WERI-Rb-1 (cell line): ENCODE data around the gene ALG11.
A peak's percentile ranks its signal among the peaks of the same experiment; 100 is the strongest.

ENCODE experiments used
- DNase-seq: peaks from one replicate; pipeline ENCODE4 v3.0.0-alpha.2; 2020
- H3K27ac ChIP-seq: fragments of 250-450 bp; sonication (Bioruptor Pico); 2 replicates; pipeline ENCODE4 v1.5.1; 2020; ENCODE audit warnings: mild to moderate bottlenecking, moderate library complexity
- H3K27me3 ChIP-seq: fragments of 250-450 bp; sonication (Bioruptor Pico); 2 replicates; pipeline ENCODE4 v1.5.1; 2021; ENCODE audit warnings: mild to moderate bottlenecking, low read depth, moderate library complexity; ENCODE audit not compliant: insufficient read depth, severe bottlenecking
- H3K36me3 ChIP-seq: fragments of 250-450 bp; sonication (Bioruptor Pico); 2 replicates; pipeline ENCODE4 v1.5.1; 2020; ENCODE audit warnings: mild to moderate bottlenecking, moderate library complexity
- H3K4me3 ChIP-seq: 2 replicates; pipeline ENCODE4 v1.5.1; 2011; ENCODE audit warnings: low read depth, mild to moderate bottlenecking, control low read depth, low read length
- H3K9me3 ChIP-seq: fragments of 250-450 bp; sonication (Bioruptor Pico); 2 replicates; pipeline ENCODE4 v1.5.1; 2021; ENCODE audit warnings: mild to moderate bottlenecking, moderate library complexity; ENCODE audit not compliant: severe bottlenecking
- CTCF ChIP-seq: IDR thresholded peaks from 2 replicates; pipeline ENCODE4 v1.5.1; 2011; ENCODE audit warnings: low read depth, mild to moderate bottlenecking, control low read depth, inconsistent platforms, low read length

ALG11 gene

GRCh38 chr13:52011632-52012511 is at the start of gene ALG11:
Gene ALG11, plus strand, starts transcription at chr13:52012398. Its CDS starts 21 bp downstream, at chr13:52012419.
- peak; percentile 96 for DNase-seq
- Histone ChIP-seq H3K4me3 (peak within 1 kb of the TSS; percentile 81), H3K36me3 (no peaks in the 10 kb centered on the region), H3K27ac (peak within 1 kb of the TSS; percentile 78), H3K27me3 (no peaks in the 10 kb centered on the region), H3K9me3 (no peaks in the 10 kb centered on the region)
- no peak for TF ChIP-seq CTCF

GRCh38 chr13:51966186-51966585 is 46.0 kb upstream of the ALG11 start:
- no peak for TF ChIP-seq CTCF
- no peak overlapping the region for H3K27ac ChIP-seq
- no peaks in the 10 kb centered on the region for H3K36me3 ChIP-seq
- no peaks in the 10 kb centered on the region for H3K9me3 ChIP-seq
- DNase-seq, result no peak
- no peak overlapping the region for H3K4me3 ChIP-seq
- H3K27me3 ChIP-seq, result no peaks in the 10 kb centered on the region

GRCh38 chr13:51967482-51968446 is 44.4 kb upstream of the ALG11 start:
- no peak for TF ChIP-seq CTCF
- DNase-seq, result no peak

GRCh38 chr13:51970349-51970748 is 41.8 kb upstream of the ALG11 start:
- no peak for DNase-seq
- TF ChIP-seq CTCF, result no peak
- Histone ChIP-seq H3K27ac (no peak overlapping the region), H3K27me3 (no peaks in the 10 kb centered on the region), H3K9me3 (no peaks in the 10 kb centered on the region), H3K4me3 (no peak overlapping the region), H3K36me3 (no peaks in the 10 kb centered on the region)

More at GRCh38 chr13:51967482-51968446, 44.4 kb upstream of the ALG11 start:
- Histone ChIP-seq H3K9me3 (no peaks in the 10 kb centered on the region), H3K27ac (no peak overlapping the region), H3K4me3 (no peak overlapping the region), H3K27me3 (no peaks in the 10 kb centered on the region), H3K36me3 (no peaks in the 10 kb centered on the region)

GRCh38 chr13:51971520-51972426 is 40.4 kb upstream of the ALG11 start:
- Histone ChIP-seq H3K9me3 (no peaks in the 10 kb centered on the region), H3K27me3 (no peaks in the 10 kb centered on the region), H3K27ac (no peak overlapping the region), H3K36me3 (no peaks in the 10 kb centered on the region), H3K4me3 (no peak overlapping the region)
- no peak for DNase-seq
- no peak for TF ChIP-seq CTCF
